ENCODE measurements around the gene SLC6A3.

The SLC6A3 gene

GRCh38 chr5:1381370-1382247 lies 63.6 kb downstream of the SLC6A3 start:
- H3K4me3 ChIP-seq (ENCODE audit: low read depth, low read length) = no peak overlapping the region
- DNase-seq (ENCODE audit: low read depth) = no peak
- TF ChIP-seq POLR2A (IDR thresholded peaks at IDR 0.05; ENCODE audit: extremely low read depth, insufficient read length) = no peak
- TF ChIP-seq MYC (IDR thresholded peaks at IDR 0.05; ENCODE audit: low read depth, low read length) = no peak
- TF ChIP-seq MAX (IDR thresholded peaks at IDR 0.05; ENCODE audit: low read depth, low read length) = no peak
- no peak for TF ChIP-seq CTCF (IDR thresholded peaks at IDR 0.05; ENCODE audit: low read depth, low read length)

- no peak for TF ChIP-seq MYC (IDR thresholded peaks at IDR 0.05; ENCODE audit: low read depth, low read length)
- TF ChIP-seq POLR2A (IDR thresholded peaks at IDR 0.05; ENCODE audit: extremely low read depth, insufficient read length) = no peak
- TF ChIP-seq CTCF (IDR thresholded peaks at IDR 0.05; ENCODE audit: low read depth, low read length) = no peak
- TF ChIP-seq MAX (IDR thresholded peaks at IDR 0.05; ENCODE audit: low read depth, low read length) = no peak
- no peak overlapping the region for H3K4me3 ChIP-seq (ENCODE audit: low read depth, low read length)
- DNase-seq (ENCODE audit: low read depth) = no peak
These were observed 64.3 kb downstream of the SLC6A3 start for GRCh38 chr5:1380910-1381309.

- peak; percentile 55 for DNase-seq (ENCODE audit: low read depth)
- no peak overlapping the region for H3K4me3 ChIP-seq (ENCODE audit: low read depth, low read length)
- no peak for TF ChIP-seq MYC (IDR thresholded peaks at IDR 0.05; ENCODE audit: low read depth, low read length)
- TF ChIP-seq POLR2A (IDR thresholded peaks at IDR 0.05; ENCODE audit: extremely low read depth, insufficient read length) = no peak
- peak; percentile 40 for TF ChIP-seq CTCF (IDR thresholded peaks at IDR 0.05; ENCODE audit: low read depth, low read length)
These were observed 65.0 kb downstream of the SLC6A3 start for GRCh38 chr5:1380011-1380817.

GRCh38 chr5:1378866-1379659 lies 66.2 kb downstream of the SLC6A3 start:
- no peak for DNase-seq (ENCODE audit: low read depth)
- TF ChIP-seq POLR2A (IDR thresholded peaks at IDR 0.05; ENCODE audit: extremely low read depth, insufficient read length) (no peak), MAX (IDR thresholded peaks at IDR 0.05; ENCODE audit: low read depth, low read length) (no peak)
- no peak overlapping the region for H3K4me3 ChIP-seq (ENCODE audit: low read depth, low read length)

- DNase-seq (ENCODE audit: low read depth) = no peak
- TF ChIP-seq MYC (IDR thresholded peaks at IDR 0.05; ENCODE audit: low read depth, low read length) = no peak
- TF ChIP-seq POLR2A (IDR thresholded peaks at IDR 0.05; ENCODE audit: extremely low read depth, insufficient read length) = no peak
- no peak for TF ChIP-seq MAX (IDR thresholded peaks at IDR 0.05; ENCODE audit: low read depth, low read length)
- TF ChIP-seq CTCF (IDR thresholded peaks at IDR 0.05; ENCODE audit: low read depth, low read length) = no peak
- H3K4me3 ChIP-seq (ENCODE audit: low read depth, low read length) = no peak overlapping the region
These were observed 67.1 kb downstream of the SLC6A3 start for GRCh38 chr5:1378096-1378495.
